ENCODE data around the gene KCNQ1.

- TF ChIP-seq POLR2A (IDR thresholded peaks at IDR 0.05) (no peak), CTCF (IDR thresholded peaks at IDR 0.05) (no peak)
Observed at GRCh38 chr11:2631161-2631560, 186.4 kb downstream of the KCNQ1 start.

Measured in upper lobe of left lung (tissue), 4 donors.